ENCODE measurements around the gene STAT5A.
"Not testable (repeated sequence)": the region's sequence is repeated elsewhere in the genome, so short reads cannot be mapped to it uniquely, and the experiment has no call there.

STAT5A gene

DNA sequence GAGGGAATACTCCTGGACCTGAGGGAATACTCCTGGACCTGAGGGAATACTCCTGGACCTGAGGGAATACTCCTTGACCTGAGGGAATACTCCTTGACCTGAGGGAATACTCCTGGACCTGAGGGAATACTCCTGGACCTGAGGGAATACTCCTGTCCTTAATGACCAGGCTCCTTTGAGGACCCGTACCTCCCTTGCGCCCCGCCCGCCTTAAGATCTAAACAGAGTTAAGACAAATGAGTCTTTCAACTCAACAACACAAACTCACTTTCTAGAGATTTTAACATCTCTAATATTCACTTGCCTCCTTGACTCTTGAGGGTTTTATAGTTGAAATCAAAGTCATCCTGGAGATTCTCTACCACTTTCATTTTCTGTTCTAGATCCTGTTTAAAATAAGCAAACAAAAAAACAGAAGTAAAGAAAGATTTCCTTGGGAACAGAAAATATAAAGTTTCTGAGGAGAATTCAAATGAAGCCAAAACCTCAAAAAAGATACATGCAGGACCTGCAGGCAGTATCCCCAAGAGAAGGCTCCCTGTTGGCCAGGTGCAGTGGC lies 50.2 kb downstream of the STAT5A start:
- Mint-ChIP-seq H3K4me3 (peak overlapping the region; percentile 64), H3K27ac (peak overlapping the region; percentile 89), H3K36me3 (ENCODE audit: low read depth) (peaks cover 75% of the 10 kb centered on the region), H3K9me3 (no peaks in the 10 kb centered on the region), H3K27me3 (no peaks in the 10 kb centered on the region), H3K4me1 (ENCODE audit: low read depth) (peaks cover 83% of the 10 kb centered on the region)

GRCh38 chr17:42339221-42339620 lies 50.9 kb downstream of the STAT5A start:
- Mint-ChIP-seq H3K27ac (peak overlapping the region; percentile 73), H3K9me3 (no peaks in the 10 kb centered on the region), H3K36me3 (ENCODE audit: low read depth) (peaks cover 76% of the 10 kb centered on the region), H3K4me1 (ENCODE audit: low read depth) (peaks cover 82% of the 10 kb centered on the region), H3K27me3 (no peaks in the 10 kb centered on the region), H3K4me3 (no peak overlapping the region)

- peak overlapping the region; percentile 94 for H3K27ac Mint-ChIP-seq
- peak overlapping the region; percentile 66 for H3K4me3 Mint-ChIP-seq
- no peaks in the 10 kb centered on the region for H3K9me3 Mint-ChIP-seq
- H3K36me3 Mint-ChIP-seq (ENCODE audit: low read depth) = peaks cover 72% of the 10 kb centered on the region
- no peaks in the 10 kb centered on the region for H3K27me3 Mint-ChIP-seq
- peaks cover 71% of the 10 kb centered on the region for H3K4me1 Mint-ChIP-seq (ENCODE audit: low read depth)
Observed at GRCh38 chr17:42340691-42341127, 52.4 kb downstream of the STAT5A start.

- H3K27ac Mint-ChIP-seq = peak overlapping the region; percentile 94
- peaks cover 66% of the 10 kb centered on the region for H3K4me1 Mint-ChIP-seq (ENCODE audit: low read depth)
- peaks cover 73% of the 10 kb centered on the region for H3K36me3 Mint-ChIP-seq (ENCODE audit: low read depth)
- no peaks in the 10 kb centered on the region for H3K27me3 Mint-ChIP-seq
- no peaks in the 10 kb centered on the region for H3K9me3 Mint-ChIP-seq
- peak overlapping the region; percentile 66 for H3K4me3 Mint-ChIP-seq
Observed at GRCh38 chr17:42341568-42341967, 53.3 kb downstream of the STAT5A start.

DNA sequence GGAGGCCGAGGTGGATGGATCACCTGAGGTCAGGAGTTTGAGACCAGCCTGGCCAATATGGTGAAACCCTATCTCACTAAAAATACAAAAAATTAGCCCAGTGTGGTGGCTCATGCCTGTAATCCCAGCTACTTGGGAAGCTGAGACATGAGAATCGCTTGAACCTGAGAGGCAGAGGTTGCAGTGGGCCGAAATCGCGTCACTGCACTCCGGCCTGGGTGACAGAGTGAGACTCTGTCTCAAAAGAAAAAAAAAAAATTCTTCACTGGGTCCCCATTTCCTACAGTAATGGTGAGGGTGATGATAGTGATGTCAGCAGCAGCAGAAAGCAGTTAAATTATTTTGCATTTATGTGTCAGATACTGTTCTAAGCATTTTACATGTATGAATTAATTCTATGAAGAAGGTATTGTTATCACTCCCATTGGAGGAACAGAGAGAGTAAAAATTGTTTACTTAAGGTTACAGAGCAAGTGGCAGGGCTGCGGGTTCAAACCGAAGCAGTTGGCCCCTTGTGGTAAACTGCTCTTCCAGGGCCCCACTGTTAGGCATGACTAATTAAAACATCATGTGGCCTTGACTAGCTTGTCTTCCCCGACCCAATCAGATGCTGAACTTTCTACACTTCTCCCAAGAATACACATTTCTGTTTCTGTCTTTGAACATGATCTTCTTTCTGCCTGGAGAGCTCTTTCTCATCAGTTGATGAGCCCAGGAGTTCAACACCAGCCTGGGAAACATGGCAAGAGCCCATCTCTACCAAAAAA lies 54.1 kb downstream of the STAT5A start:
- Mint-ChIP-seq H3K9me3 (no peaks in the 10 kb centered on the region), H3K27me3 (no peaks in the 10 kb centered on the region), H3K4me1 (ENCODE audit: low read depth) (peaks cover 66% of the 10 kb centered on the region), H3K27ac (peak overlapping the region; percentile 95), H3K36me3 (ENCODE audit: low read depth) (peaks cover 75% of the 10 kb centered on the region), H3K4me3 (peak overlapping the region; percentile 45)

DNA sequence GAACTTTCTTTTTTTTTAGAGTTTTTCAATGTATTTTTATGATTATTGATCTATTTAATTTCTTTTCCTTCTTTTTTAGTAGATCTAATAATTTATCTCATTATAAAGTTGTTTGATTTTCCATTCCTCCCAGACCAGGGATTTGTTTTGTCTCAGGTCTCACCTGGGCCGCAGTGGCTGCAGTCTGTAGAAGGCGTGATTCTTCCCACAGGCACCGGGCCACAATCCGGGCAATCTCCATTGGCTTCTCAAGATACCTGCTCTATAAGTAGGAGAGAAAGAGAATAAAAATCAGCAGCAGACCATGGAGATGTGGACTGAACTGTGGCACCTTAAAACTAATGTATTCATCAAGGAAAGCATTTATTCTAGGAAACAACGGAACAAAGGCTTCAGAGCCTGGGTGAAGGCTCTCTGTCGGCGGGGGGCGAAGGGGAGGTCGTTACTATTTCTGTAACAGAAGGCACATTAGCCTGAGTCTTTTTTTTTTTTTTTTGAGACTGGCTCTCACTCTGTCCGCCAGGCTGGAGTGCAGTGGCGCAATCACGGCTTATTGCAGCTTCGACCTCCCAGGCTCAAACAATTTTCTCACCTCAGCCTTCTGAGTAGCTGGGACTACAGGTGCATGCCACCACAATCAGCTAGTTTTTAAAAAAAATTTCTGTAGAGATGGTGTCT lies 57.2 kb downstream of the STAT5A start:
- Mint-ChIP-seq H3K9me3 (no peaks in the 10 kb centered on the region), H3K4me1 (ENCODE audit: low read depth) (peaks cover 62% of the 10 kb centered on the region), H3K27ac (no peak overlapping the region), H3K36me3 (ENCODE audit: low read depth) (peaks cover 76% of the 10 kb centered on the region), H3K27me3 (no peaks in the 10 kb centered on the region), H3K4me3 (no peak overlapping the region)

DNA sequence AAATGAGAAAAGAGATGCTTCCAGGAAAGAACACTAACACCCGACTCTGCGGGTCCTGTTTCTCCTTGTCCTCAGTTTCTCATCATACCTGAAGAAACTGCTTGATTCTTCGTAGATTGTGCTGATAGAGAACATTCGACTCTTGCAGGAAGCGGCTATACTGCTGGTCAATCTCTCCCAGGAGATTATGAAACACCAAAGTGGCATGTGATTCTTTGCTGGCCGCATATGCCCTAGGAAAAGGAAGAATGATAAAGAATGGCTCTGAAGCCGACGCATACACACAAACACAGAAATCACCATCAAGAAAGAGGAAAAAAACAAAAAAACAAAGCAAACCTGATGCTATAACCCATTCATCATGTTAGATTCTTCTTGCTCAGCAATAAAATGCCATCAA lies 58.2 kb downstream of the STAT5A start:
- H3K4me3 Mint-ChIP-seq = no peak overlapping the region
- no peaks in the 10 kb centered on the region for H3K9me3 Mint-ChIP-seq
- no peak overlapping the region for H3K27ac Mint-ChIP-seq
- peaks cover 53% of the 10 kb centered on the region for H3K4me1 Mint-ChIP-seq (ENCODE audit: low read depth)
- H3K36me3 Mint-ChIP-seq (ENCODE audit: low read depth) = peaks cover 67% of the 10 kb centered on the region
- H3K27me3 Mint-ChIP-seq = no peaks in the 10 kb centered on the region

GRCh38 chr17:42347198-42347597 lies 58.9 kb downstream of the STAT5A start:
- Mint-ChIP-seq H3K36me3 (ENCODE audit: low read depth) (peaks cover 61% of the 10 kb centered on the region), H3K4me1 (ENCODE audit: low read depth) (peaks cover 46% of the 10 kb centered on the region), H3K27me3 (no peaks in the 10 kb centered on the region), H3K27ac (peak overlapping the region; percentile 32), H3K9me3 (no peaks in the 10 kb centered on the region), H3K4me3 (no peak overlapping the region)

- peaks cover 61% of the 10 kb centered on the region for H3K36me3 Mint-ChIP-seq (ENCODE audit: low read depth)
Observed at GRCh38 chr17:42347606-42348005, 59.3 kb downstream of the STAT5A start.

GRCh38 chr17:42348104-42348503 lies 59.8 kb downstream of the STAT5A start:
- Mint-ChIP-seq H3K27me3 (no peaks in the 10 kb centered on the region), H3K9me3 (no peaks in the 10 kb centered on the region), H3K36me3 (ENCODE audit: low read depth) (peaks cover 58% of the 10 kb centered on the region), H3K27ac (peak overlapping the region; percentile 32), H3K4me1 (ENCODE audit: low read depth) (peaks cover 42% of the 10 kb centered on the region), H3K4me3 (no peak overlapping the region)

More at GRCh38 chr17:42347606-42348005, 59.3 kb downstream of the STAT5A start:
- Mint-ChIP-seq H3K27me3 (no peaks in the 10 kb centered on the region), H3K27ac (peak overlapping the region; percentile 32), H3K9me3 (no peaks in the 10 kb centered on the region), H3K4me1 (ENCODE audit: low read depth) (peaks cover 46% of the 10 kb centered on the region), H3K4me3 (no peak overlapping the region)

GRCh38 chr17:42354956-42355843 lies 66.9 kb downstream of the STAT5A start:
- H3K27ac Mint-ChIP-seq = peak overlapping the region; percentile 50
- H3K27me3 Mint-ChIP-seq = no peaks in the 10 kb centered on the region
- H3K36me3 Mint-ChIP-seq (ENCODE audit: low read depth) = peaks cover 33% of the 10 kb centered on the region
- no peaks in the 10 kb centered on the region for H3K9me3 Mint-ChIP-seq
- peaks cover 51% of the 10 kb centered on the region for H3K4me1 Mint-ChIP-seq (ENCODE audit: low read depth)
- no peak overlapping the region for H3K4me3 Mint-ChIP-seq

DNA sequence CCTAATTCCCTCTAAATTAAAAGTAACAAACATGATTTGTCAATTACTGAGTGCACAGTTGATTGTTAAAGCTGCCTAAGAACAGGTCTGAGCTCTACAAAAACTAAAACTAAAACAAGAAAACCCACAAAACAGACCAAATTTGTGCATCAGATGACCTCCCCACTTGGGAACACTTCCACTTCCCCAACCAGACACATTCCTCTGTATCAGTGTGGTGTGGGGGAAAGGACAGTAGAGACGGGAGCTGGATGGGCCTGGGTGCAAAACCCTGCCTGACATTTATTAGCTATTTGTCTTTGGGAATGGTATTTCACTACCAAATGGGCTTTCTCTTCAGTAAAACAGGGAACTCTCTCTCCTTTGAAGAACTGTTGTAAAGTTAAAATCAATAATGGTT lies 70.1 kb downstream of the STAT5A start:
- Mint-ChIP-seq H3K4me3 (no peak overlapping the region), H3K9me3 (no peaks in the 10 kb centered on the region), H3K36me3 (ENCODE audit: low read depth) (peaks cover 50% of the 10 kb centered on the region), H3K27ac (peak overlapping the region; percentile 31), H3K27me3 (no peaks in the 10 kb centered on the region), H3K4me1 (ENCODE audit: low read depth) (peaks cover 72% of the 10 kb centered on the region)

- H3K4me1 Mint-ChIP-seq (ENCODE audit: low read depth) = peaks cover 73% of the 10 kb centered on the region
- H3K9me3 Mint-ChIP-seq = no peaks in the 10 kb centered on the region
Observed at GRCh38 chr17:42359133-42359532, 70.8 kb downstream of the STAT5A start.

DNA sequence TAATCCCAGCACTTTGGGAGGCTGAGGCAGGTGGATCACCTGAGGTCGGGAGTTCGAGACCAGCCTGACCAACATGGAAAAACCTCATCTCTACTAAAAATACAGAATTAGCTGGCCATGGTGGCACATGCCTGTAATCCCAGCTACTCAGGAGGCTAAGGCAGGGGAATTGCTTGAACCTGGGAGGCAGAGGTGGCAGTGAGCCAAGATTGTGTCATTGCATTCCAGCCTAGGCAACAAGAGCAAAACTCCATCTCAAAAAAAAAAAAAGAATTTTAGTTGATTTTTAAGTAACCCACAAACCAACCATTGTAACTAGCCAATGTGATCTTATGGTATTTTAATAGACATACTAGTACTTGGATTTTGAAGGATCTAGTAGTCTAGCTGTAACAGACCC lies 72.1 kb downstream of the STAT5A start:
- H3K4me3 Mint-ChIP-seq = not testable (repeated sequence)
- H3K36me3 Mint-ChIP-seq (ENCODE audit: low read depth) = peaks cover 64% of the 10 kb centered on the region

More at GRCh38 chr17:42359133-42359532, 70.8 kb downstream of the STAT5A start:
- H3K4me3 Mint-ChIP-seq = no peak overlapping the region
- peak overlapping the region; percentile 50 for H3K27ac Mint-ChIP-seq
- no peaks in the 10 kb centered on the region for H3K27me3 Mint-ChIP-seq
- H3K36me3 Mint-ChIP-seq (ENCODE audit: low read depth) = peaks cover 53% of the 10 kb centered on the region

More for the DNA sequence above, 72.1 kb downstream of the STAT5A start:
- Mint-ChIP-seq H3K4me1 (ENCODE audit: low read depth) (peaks cover 76% of the 10 kb centered on the region), H3K27ac (peak overlapping the region; percentile 80)
- not testable (repeated sequence) for H3K9me3 Mint-ChIP-seq, H3K27me3 Mint-ChIP-seq
